ENCODE measurements around the gene LARGE2. TPM values are rescaled to one million over a fixed set of nuclear protein-coding genes. Genes with fewer than 3 reads are reported as not detected.

LARGE2 gene
- total and polyA plus RNA-seq, 4 donors, result 2.4 to 18.4 (median 14.5) TPM

GRCh38 chr11:45917623-45918330 is 4.7 kb upstream of the LARGE2 start, which contains the start of gene PEX16:
TSS of gene PEX16 (minus strand) at chr11:45917877. CDS start at chr11:45917811, 66 bp downstream.
- 0% methylated on average over 45 of the region's 45 CpGs for WGBS, 2 donors
- peak within 1 kb of the TSS; percentile 97 for H3K4me3 ChIP-seq
- peaks cover 0 to 26% (median 4%) of the 10 kb centered on the region in 5 donors for H3K4me1 ChIP-seq (ENCODE audit: control insufficient read depth in 5 of 5, insufficient read depth in 5 of 5, low read length in 5 of 5)
- no peak for TF ChIP-seq CTCF (IDR thresholded peaks at IDR 0.05; ENCODE audit: control extremely low read depth, extremely low read depth)
- no peaks in the 10 kb centered on the region for H3K9me3 ChIP-seq (ENCODE audit: control insufficient read depth in 4 of 4, insufficient read depth in 3 of 4, low read length in 3 of 4)
- peak; percentile 98 to 100 (median 99) for DNase-seq
- ATAC-seq (ENCODE audit: insufficient read depth, low FRiP score), result peak; percentile 83
- H3K9ac ChIP-seq (ENCODE audit: insufficient read depth in 1 of 2, low read length in 2 of 2), result peak within 1 kb of the TSS; percentile 84 to 85
- peaks cover 0 to 7% (median 6%) of the 10 kb centered on the region in 3 donors for H3K27me3 ChIP-seq (ENCODE audit: control insufficient read depth in 3 of 3, insufficient read depth in 3 of 3, low read length in 2 of 3)
- H3K27ac ChIP-seq (ENCODE audit: low read depth in 1 of 2, low read length in 1 of 2), result peak within 1 kb of the TSS; percentile 94 to 95
- H3K36me3 ChIP-seq (ENCODE audit: control insufficient read depth in 4 of 4, insufficient read depth in 4 of 4, low read length in 4 of 4), result peaks cover 5 to 29% (median 11%) of the 10 kb centered on the region in 4 donors

- peak; percentile 54 for ATAC-seq (ENCODE audit: insufficient read depth, low FRiP score)
- Histone ChIP-seq H3K9ac (ENCODE audit: insufficient read depth in 1 of 2, low read length in 2 of 2) (peak overlapping the region in 1 of 2 donors; percentile 85), H3K27me3 (ENCODE audit: control insufficient read depth in 3 of 3, insufficient read depth in 3 of 3, low read length in 2 of 3) (peaks cover 0 to 10% (median 6%) of the 10 kb centered on the region in 3 donors), H3K27ac (ENCODE audit: low read depth in 1 of 2, low read length in 1 of 2) (peak overlapping the region; percentile 94 to 95), H3K4me1 (ENCODE audit: control insufficient read depth in 5 of 5, insufficient read depth in 5 of 5, low read length in 5 of 5) (peaks cover 0 to 31% (median 4%) of the 10 kb centered on the region in 5 donors), H3K36me3 (ENCODE audit: control insufficient read depth in 4 of 4, insufficient read depth in 4 of 4, low read length in 4 of 4) (peaks cover 5 to 23% (median 11%) of the 10 kb centered on the region in 4 donors), H3K4me3 (peak overlapping the region; percentile 97), H3K9me3 (ENCODE audit: control insufficient read depth in 4 of 4, insufficient read depth in 3 of 4, low read length in 3 of 4) (no peaks in the 10 kb centered on the region)
- WGBS, 2 donors, result 0 to 1% methylated on average over 38 of the region's 38 CpGs
- TF ChIP-seq CTCF (IDR thresholded peaks at IDR 0.05; ENCODE audit: control extremely low read depth, extremely low read depth), result no peak
- DNase-seq, result peak; percentile 60 to 71 (median 70)
These were observed 4.0 kb upstream of the LARGE2 start for GRCh38 chr11:45918331-45918941.

GRCh38 chr11:45918962-45919675 is 3.3 kb upstream of the LARGE2 start:
- 49 to 64% methylated on average over 7 of the region's 7 CpGs for WGBS, 2 donors
- Histone ChIP-seq H3K36me3 (ENCODE audit: control insufficient read depth in 4 of 4, insufficient read depth in 4 of 4, low read length in 4 of 4) (peaks cover 4 to 16% (median 9%) of the 10 kb centered on the region in 4 donors), H3K9me3 (ENCODE audit: control insufficient read depth in 4 of 4, insufficient read depth in 3 of 4, low read length in 3 of 4) (no peaks in the 10 kb centered on the region), H3K27me3 (ENCODE audit: control insufficient read depth in 3 of 3, insufficient read depth in 3 of 3, low read length in 2 of 3) (peaks cover 0 to 15% (median 6%) of the 10 kb centered on the region in 3 donors), H3K4me1 (ENCODE audit: control insufficient read depth in 5 of 5, insufficient read depth in 5 of 5, low read length in 5 of 5) (peaks cover 0 to 31% (median 4%) of the 10 kb centered on the region in 5 donors), H3K9ac (ENCODE audit: insufficient read depth in 1 of 2, low read length in 2 of 2) (no peak overlapping the region), H3K4me3 (no peak overlapping the region), H3K27ac (ENCODE audit: low read depth in 1 of 2, low read length in 1 of 2) (no peak overlapping the region)
- DNase-seq, result peak in 1 of 3 donors; percentile 9
- ATAC-seq (ENCODE audit: insufficient read depth, low FRiP score), result no peak
- TF ChIP-seq CTCF (IDR thresholded peaks at IDR 0.05; ENCODE audit: control extremely low read depth, extremely low read depth), result no peak

Measured in lung (tissue), 12 donors.